GM18505 (cell line): ENCODE results near the gene CDK8.
A peak's percentile ranks its signal among the peaks of the same experiment; 100 is the strongest.
"Not testable (repeated sequence)": the region's sequence is repeated elsewhere in the genome, so short reads cannot be mapped to it uniquely, and the experiment has no call there.

Experiments
- ATAC-seq: cut with Tn5 transposase; IDR thresholded peaks from one replicate; pipeline ENCODE4 v1.9.1; 2021; ENCODE audit not compliant: unreplicated experiment
- POLR2A ChIP-seq: IDR thresholded peaks from 4 replicates; pipeline ENCODE4 v1.6.1; 2011; ENCODE audit warnings: borderline replicate concordance; ENCODE audit not compliant: insufficient read depth, insufficient read length; ENCODE audit errors: extremely low read depth

The CDK8 gene

GRCh38 chr13:26228096-26228495 is 25.8 kb upstream of the CDK8 start:
- TF ChIP-seq POLR2A, result no peak
- no peak for ATAC-seq

- TF ChIP-seq POLR2A, result no peak
- ATAC-seq, result no peak
Observed at GRCh38 chr13:26229080-26229615, 24.8 kb upstream of the CDK8 start.

GRCh38 chr13:26230703-26231102 is 23.2 kb upstream of the CDK8 start:
- no peak for TF ChIP-seq POLR2A
- ATAC-seq, result no peak

GRCh38 chr13:26236296-26236695 is 17.6 kb upstream of the CDK8 start:
- no peak for ATAC-seq
- no peak for TF ChIP-seq POLR2A

- no peak for ATAC-seq
- no peak for TF ChIP-seq POLR2A
Observed at GRCh38 chr13:26246154-26246553, 7.8 kb upstream of the CDK8 start.

- no peak for ATAC-seq
- TF ChIP-seq POLR2A, result no peak
Observed at GRCh38 chr13:26247011-26247410, 6.9 kb upstream of the CDK8 start.

- no peak for ATAC-seq
- TF ChIP-seq POLR2A, result no peak
Observed at GRCh38 chr13:26247608-26248007, 6.3 kb upstream of the CDK8 start.

GRCh38 chr13:26249551-26249950 is 4.4 kb upstream of the CDK8 start:
- ATAC-seq, result no peak
- TF ChIP-seq POLR2A, result no peak

- not testable (repeated sequence) for ATAC-seq
Observed at GRCh38 chr13:26252006-26252405, 1.9 kb upstream of the CDK8 start.

- TF ChIP-seq POLR2A, result no peak
- no peak for ATAC-seq
Observed at GRCh38 chr13:26253262-26253786, 605 bp upstream of the CDK8 start.

- no peak for TF ChIP-seq POLR2A
- ATAC-seq, result peak; percentile 37
Observed at GRCh38 chr13:26254583-26255111, 718 bp downstream of the CDK8 start.

- no peak for ATAC-seq
- TF ChIP-seq POLR2A, result no peak
Observed at GRCh38 chr13:26255115-26255514, 1.2 kb downstream of the CDK8 start.

- no peak for ATAC-seq
- no peak for TF ChIP-seq POLR2A
Observed at GRCh38 chr13:26255691-26256277, 1.9 kb downstream of the CDK8 start.

- no peak for TF ChIP-seq POLR2A
Observed at GRCh38 chr13:26257049-26257448, 3.1 kb downstream of the CDK8 start.

GRCh38 chr13:26259634-26260033 is 5.7 kb downstream of the CDK8 start:
- TF ChIP-seq POLR2A, result no peak
- no peak for ATAC-seq

More at GRCh38 chr13:26257049-26257448, 3.1 kb downstream of the CDK8 start:
- ATAC-seq, result no peak

- TF ChIP-seq POLR2A, result no peak
- no peak for ATAC-seq
Observed at GRCh38 chr13:26262156-26262555, 8.2 kb downstream of the CDK8 start.
